CD4-positive, alpha-beta T cell treated with Interleukin-6 at 100 ng/mL for 8 hours (primary cell): ENCODE measurements around the gene C10orf62.
"Not testable (repeated sequence)": the region's sequence is repeated elsewhere in the genome, so short reads cannot be mapped to it uniquely, and the experiment has no call there.

Experiments
- DNase-seq: peaks from one replicate; pipeline ENCODE4 v3.0.0-alpha.2; 2020; ENCODE audit warnings: mixed read lengths, low spot score

The C10orf62 gene

GRCh38 chr10:97629289-97629688 lies 39.8 kb downstream of the C10orf62 start:
- DNase-seq = no peak

- DNase-seq = no peak
Observed at GRCh38 chr10:97631098-97631497, 41.6 kb downstream of the C10orf62 start.

GRCh38 chr10:97632949-97633884 lies 43.7 kb downstream of the C10orf62 start, which contains the start of gene MORN4:
MORN4 (minus strand) TSS chr10:97633500; CDS start chr10:97619653, 13,847 bp downstream.
- peak; percentile 92 for DNase-seq

DNA sequence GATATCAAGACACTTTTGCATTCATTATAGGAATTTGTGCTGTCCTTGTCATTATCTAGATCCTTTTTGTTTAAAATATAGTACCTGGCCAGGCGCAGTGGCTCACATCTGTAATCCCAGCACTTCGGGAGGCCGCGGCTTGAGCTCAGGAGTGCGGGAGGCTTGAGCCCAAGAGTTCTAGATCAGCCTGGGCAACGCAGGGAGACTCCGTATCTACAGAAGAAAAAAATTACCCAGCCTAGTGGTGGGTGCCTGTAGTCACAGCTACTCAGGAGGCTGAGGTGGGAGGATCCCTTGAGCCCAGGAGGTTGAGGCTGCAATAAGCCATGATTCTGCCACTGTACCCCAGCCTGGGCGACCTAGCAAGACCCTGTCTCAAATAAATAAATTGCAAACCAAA lies 44.4 kb downstream of the C10orf62 start:
- no peak for DNase-seq

DNA sequence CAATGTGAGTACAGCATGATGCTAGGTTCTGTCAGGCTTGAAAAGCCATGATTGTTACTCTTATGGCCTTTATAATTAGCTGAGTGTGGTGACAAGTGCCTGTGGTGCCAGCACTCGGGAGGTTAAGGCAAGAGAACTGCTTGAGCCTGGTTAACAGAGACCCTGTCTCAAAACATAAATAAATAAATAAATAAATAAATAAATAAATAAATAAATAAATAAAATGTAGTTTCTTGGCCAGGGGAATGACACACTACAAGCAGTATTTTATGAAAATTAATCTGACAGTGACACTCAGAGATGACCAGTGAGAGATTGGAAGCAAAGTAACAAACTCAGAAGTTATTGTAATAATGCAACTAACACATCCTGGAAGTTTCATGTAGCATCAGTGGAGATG lies 46.1 kb downstream of the C10orf62 start:
- DNase-seq = no peak

DNA sequence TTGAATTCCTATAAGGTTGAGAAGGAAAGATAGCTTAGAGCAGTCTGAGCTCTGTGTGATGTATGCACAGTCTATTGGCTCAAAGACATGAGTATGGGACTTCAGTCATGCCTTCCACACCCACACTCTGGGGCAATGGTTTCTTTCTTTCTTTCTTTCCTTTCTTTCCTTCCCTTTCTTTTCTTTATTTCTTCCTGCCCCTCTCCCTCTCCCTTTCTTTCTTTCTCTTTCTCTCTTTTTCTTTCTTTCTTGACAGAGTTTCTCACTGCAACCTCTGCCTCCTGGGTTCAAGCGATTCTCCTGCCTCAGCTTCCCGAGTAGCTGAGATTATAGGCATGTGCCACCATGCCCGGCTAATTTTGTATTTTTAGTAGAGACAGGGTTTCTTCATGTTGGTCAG lies 49.6 kb downstream of the C10orf62 start:
- DNase-seq = not testable (repeated sequence)

GRCh38 chr10:97640174-97640867 lies 50.8 kb downstream of the C10orf62 start, which contains the start of gene PI4K2A:
PI4K2A (plus strand) TSS chr10:97640671; CDS start chr10:97640743, 72 bp downstream.
- peak; percentile 99 for DNase-seq
